Renal cortical epithelial cell (primary cell): Measurements from ENCODE around the gene ZKSCAN3. TPM values are rescaled to one million over a fixed set of nuclear protein-coding genes. Genes with fewer than 3 reads are reported as not detected.
A peak's percentile ranks its signal among the peaks of the same experiment; 100 is the strongest.
"Not testable (repeated sequence)": the region's sequence is repeated elsewhere in the genome, so short reads cannot be mapped to it uniquely, and the experiment has no call there.

Experiments
- DNase-seq: peaks from one replicate; pipeline ENCODE4 v3.0.0-alpha.2; 2011; ENCODE audit warnings: low read depth
- total RNA-seq: library from RNA; depleted of rRNA; stranded (reverse); fragments of >200 nt; gene quantifications from 2 replicates; pipeline ENCODE4 v1.2.3, GENCODE V29; 2014

Gene ZKSCAN3
- 3.6 and 11.3 TPM in 2 replicates for total RNA-seq

DNA sequence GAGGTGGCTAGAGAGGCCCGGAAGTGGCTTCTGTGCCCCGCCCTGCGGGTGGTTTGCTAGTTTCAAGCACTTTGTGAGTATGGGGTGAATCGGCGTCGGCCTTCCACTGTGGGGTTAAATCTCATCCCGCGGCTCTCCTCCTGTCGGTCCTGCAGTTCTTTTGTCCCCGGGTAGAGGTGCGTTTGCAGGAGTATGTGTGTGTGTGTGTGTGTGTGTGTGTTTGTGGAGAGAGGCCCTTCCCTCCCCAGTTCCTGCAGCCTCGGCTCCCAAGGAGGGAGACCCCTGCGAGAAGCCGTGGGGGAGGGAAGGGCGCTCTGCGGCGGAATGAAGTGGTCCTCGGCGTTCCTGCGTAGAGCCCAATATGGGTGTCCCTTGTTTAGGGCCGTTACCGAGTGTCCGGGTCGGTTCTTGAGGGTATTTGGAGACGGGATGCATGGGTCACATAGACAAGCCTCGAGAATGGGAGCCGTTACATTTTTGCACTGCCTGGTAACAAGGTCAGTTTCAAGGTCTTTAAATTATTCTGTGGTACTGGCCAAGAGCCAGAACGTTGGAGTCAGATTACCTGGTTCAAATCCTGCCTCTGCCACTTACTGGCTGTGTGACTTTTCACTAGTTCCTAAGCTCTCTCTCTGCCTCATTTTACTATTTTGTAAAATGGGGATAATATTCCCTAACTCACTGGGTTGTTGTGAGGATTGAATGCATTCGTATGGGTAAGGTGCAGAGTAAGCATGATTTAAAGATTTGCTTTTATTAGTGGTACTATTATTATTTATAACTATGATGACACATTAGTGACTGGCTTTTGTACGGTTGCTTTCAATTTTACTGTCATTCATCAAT, at the start of gene ZKSCAN3:
Gene ZKSCAN3 (plus strand): TSS at position 56 of the 846 bp plus-strand sequence. CDS start 9,640 bp downstream, outside the sequence.
- peak; percentile 74 for DNase-seq

DNA sequence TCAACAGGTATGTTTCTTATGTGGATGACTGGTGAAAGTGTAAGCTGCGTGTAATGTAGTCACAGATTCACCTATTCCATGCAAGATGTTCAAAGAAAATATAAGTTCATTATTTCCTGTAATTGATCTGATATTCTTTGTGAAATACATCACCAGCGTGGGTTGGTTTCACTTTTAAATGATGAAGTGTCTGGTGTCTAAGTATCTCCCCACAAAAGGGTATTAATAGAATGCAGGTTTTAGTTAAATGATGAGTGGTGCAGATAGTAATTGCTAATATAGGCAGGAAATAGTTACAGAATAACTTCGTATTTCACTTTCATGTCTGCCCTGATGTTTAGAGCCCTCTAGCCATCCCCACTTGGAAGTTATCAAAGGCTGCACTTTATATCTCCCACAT, 46.2 kb upstream of the ZKSCAN3 start:
- DNase-seq = no peak

DNA sequence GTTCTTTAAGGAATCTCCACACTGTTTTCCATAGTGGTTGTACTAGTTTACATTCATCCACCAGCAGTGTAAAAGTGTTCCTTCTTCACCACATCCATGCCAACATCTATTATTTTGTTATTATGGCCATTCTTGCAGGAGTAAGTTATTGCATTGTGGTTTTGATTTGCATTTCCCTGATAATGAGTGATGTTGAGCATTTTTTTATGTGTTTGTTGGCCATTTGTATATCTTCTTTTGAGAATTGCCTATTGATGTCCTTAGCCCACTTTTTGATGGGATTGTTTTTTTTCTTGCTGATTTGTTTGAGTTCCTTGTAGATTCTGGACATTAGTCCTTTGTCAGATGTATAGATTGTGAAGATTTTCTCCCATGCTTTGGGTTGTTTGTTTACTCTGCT, 43.4 kb upstream of the ZKSCAN3 start:
- not testable (repeated sequence) for DNase-seq

DNA sequence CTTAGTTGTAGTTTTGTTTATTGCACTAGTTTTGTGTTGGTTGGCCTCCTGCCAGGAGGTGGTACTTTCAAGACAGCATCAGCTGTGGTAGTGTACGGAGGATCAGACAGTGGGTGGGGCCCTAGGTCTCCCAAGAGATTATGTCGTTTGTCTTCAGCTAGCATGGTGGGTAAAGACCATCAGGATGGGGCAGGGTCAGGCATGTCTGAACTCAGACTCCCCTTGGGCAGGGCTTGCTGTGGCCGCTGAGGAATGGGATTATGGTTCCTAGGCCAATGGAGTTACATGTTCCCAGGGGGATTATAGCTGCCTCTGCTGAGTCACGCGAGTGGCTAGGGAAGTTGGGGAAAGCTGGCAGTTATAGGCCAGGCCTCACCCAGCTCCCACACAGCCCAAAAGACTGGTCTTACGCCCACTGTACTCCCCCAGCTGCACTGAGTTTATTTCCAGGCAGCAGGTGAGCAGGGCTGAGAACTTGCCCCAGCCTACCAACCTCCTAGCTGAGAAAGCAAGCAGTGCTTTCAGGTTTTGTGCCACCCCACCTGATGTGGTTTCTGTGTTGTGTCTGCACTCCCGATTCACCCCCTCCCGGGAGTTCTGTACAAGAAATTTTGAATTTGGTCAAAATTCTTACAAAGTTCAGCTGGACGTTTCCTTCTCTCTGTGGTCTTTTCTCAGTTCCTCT, 38.5 kb upstream of the ZKSCAN3 start:
- DNase-seq = no peak

DNA sequence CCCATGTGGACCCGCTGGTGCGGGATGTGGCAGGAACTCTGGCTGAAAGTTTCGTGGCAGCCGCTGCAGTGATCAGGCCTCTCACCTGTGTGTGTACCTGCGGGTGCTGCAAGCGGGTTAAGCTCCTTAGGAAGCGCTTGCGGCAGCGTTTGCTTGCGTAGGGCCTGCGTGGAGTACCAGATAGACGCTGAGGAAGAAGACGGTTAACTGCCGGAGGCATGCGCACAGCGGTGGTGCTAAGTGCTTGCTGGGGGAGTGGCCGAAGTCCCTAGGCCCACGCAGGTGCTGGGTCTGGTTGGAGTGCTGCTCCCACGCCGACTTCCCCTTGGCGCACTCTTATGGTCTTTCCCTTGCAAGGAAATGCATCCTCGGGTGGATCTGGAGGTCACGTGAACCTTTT, 36.8 kb upstream of the ZKSCAN3 start:
- no peak for DNase-seq

DNA sequence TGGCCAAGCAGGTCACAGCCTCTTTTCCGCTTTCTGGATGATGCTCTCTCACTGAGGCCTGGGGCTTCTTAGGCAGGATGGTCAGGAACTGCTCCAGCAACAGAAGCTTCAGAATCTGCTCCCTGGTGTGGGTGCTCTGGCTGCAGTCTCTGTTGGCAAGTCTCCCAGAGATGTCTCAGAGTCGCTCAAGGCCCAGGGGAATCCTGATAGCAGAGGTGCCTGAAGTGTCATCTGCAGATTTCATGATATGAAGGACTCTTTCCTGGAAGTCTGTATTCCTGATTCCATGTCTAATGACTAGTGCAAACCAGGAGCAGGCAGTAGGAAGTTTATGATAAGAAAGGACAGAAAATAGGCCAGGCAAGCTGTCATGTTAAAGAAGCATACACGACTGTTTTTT, 34.1 kb upstream of the ZKSCAN3 start:
- no peak for DNase-seq

DNA sequence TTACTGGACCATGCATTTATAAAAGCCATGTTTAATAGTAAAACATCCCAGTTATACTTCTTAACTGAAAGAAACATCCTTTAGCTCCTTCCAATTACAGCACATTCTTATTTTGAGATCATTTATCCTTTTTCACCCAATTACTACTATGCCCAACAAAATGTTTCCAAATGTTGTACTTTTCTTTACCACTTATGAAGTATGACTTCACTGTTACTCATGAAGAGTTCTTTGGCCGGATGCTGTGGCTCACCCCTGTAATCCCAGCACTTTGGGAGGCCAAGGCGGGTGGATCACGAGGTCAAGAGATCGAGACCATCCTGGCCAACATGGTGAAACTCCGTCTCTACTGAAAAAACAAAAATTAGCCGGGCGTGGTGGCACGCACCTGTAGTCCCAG, 31.9 kb upstream of the ZKSCAN3 start:
- not testable (repeated sequence) for DNase-seq

DNA sequence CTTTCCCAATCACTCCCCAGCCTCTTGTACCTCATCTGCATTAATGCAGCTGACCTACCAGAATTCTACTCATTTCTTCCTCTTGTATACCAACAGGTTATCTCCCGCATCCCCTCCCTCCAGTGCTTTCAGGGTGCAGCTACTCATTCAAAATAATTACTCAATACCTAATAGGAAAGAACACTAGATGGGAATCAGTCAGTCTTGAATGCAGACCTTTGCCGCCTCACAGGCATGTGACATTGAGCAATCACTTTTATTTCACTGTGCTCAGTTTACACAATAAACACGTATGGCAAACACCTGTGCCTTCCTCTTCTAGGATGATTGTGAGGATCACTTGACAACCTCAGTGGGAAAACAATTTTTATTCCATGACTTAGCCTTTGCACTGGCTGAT, 27.1 kb upstream of the ZKSCAN3 start:
- no peak for DNase-seq

DNA sequence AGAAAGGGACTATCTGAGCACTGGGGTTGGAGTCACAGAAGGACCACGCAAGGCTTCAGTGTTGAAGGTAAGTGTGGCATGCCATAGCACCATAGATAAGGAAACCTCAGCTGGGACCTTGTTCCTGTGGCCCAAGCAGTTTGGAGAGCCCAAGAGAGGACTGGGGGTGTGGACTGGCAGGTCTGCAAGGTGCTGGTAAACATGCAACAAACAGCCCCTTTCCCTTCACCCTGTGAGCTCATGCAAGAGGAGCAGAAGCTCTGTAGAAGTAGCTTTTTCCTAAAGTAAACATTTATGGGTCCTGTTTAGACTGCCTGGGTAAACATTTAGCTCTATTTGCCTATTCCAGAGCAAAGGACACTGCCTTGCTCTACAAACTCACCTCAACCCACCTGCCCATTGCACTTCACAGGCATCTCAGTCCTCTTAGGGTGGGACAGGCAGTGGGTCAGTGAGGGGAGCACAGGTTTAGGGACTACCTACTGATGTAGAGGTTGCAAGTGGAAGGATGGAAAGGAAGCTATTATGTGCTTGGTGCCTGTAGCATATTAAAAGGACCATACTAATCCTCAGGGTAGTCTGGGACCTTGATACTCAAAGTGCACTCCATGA, 25.8 kb upstream of the ZKSCAN3 start:
- no peak for DNase-seq

DNA sequence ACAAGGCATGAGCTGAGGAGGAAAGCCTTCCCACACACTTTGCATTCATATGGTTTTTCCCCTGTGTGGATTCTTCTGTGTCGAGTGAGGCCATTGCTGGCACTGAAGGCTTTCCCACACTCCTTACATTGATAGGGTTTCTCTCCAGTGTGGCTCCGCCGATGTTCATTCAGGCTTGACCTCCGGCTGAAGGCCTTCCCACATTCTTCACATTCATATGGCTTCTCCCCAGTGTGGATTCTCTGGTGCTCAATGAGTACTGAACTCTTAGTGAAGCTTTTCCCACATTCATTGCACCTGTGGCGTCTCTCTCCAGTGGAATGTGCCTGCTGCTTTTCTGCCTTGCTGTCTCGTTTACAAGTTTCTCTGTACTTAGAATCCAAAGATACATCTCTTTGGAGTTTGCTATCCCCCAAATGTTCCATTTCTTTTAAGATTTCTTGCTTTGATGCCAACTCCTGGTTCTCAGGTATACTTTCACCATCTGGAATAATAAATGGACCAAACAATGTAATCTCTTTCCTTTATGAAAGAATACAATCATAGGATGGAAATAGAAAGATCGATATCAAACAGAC, 23.3 kb upstream of the ZKSCAN3 start:
- DNase-seq = no peak

DNA sequence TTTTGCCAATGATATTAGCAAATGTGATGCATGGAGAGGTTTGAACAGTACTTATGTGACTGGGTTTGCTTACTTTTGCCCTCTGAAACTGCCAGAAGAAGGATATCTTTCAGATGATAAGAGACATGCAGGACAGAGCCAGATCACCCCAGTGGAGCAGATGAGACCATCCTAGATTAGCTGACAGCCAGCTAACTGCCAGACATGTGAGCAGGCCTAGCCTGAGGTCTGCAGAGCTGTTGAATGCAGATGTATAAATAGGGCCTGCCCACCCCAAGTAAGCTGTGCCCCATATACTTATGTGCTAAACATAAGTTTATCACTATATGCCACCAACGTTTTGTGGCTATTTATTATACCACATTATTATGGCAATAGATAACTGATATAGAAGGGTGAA, 19.7 kb upstream of the ZKSCAN3 start:
- DNase-seq = no peak

DNA sequence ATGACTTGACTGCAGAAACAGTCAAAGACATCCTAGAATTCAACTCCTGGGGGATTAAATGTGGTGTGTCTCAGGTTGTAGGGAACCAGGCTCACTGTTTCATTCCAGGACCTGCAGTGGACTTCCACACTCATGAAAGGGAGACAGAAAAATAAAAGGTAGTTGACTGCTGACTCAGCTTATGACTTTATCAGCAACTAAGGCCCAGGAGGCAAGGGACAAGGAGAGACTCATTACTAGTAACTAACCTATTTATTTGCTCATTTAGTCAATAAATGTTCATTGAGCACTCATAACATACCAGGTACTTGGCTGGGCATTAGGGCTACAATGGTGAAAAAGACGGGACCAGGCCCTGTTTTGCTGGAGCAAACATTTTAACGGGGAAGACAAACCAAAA, 16.7 kb upstream of the ZKSCAN3 start:
- no peak for DNase-seq

DNA sequence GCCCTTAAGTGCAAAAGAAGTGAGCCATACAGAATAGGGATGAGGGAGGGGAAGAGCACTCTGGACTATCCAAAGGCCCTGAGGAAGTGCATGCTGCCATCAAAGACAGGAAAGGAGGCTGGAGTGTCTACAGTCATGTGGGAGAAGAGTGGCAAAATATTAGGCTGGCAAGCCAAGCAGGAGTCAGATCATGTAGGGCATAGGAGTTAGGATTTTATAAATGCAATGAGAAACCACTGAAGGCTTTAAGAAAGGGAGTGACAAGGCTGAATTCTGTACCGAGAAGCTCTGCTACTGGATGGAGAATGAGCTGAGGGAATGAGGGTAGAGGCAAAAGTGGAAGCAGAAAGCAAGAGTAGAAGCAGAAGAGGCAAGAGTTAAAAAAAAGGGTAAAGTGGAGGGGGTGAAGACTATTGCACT, 16.1 kb upstream of the ZKSCAN3 start:
- no peak for DNase-seq

DNA sequence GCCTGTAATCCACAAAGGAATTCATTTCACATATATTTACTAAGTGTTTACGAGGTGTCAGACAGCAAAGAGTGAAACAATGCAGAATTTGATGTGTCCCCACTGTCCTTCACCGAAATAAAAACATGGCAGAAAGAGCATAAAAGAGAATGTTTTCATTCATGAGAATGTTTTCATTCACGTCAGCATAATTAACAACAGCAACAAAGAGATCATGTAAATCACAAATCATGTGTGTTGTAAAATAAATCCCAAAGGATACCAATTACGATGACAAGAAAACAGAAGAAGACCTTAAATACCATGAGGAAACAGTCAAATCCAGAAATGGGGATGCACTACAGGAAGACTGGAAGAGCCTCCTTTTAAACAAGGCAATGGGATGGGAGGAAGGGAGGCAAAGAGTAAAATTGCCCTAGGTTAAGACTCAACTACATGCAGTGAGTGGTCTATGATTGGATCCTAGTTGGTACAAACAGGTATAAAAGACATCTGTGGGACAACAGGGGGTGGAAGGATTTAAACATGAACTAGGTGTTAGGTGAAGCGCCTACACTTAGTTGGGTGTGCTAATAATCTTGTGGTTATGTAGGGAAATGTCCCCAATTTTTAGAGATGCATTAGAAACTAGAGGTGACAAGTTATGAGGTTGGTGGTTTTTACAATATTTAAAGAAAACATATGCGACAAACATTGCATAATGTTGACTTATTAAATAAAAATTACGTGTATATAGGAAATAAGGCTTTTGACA, 15.3 kb upstream of the ZKSCAN3 start:
- no peak for DNase-seq

DNA sequence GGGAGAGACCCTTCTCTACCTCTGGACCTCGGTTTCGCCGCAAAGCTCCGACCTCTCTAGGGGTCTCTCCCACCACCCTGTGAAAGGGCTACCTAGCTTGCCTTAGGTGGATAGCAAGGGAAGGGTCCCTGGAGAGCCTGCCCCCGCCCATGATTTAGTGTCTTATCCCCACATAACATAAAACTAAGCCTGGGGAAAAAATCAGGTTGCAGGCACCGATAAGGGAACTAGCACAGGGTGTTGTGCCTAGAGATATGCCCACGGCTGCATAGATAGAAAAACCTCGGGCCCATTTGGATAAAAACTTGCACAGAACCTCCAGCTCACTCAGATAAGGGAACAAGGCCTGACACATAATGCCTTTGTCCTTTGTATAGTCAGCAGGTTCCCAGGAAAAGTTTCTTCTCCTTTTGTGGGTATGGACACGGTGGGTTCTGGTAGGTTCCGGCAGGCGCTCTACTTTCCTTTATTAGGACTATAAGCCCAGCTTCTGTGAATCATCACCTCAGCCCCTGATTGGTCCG, 14.6 kb upstream of the ZKSCAN3 start:
- DNase-seq = no peak

DNA sequence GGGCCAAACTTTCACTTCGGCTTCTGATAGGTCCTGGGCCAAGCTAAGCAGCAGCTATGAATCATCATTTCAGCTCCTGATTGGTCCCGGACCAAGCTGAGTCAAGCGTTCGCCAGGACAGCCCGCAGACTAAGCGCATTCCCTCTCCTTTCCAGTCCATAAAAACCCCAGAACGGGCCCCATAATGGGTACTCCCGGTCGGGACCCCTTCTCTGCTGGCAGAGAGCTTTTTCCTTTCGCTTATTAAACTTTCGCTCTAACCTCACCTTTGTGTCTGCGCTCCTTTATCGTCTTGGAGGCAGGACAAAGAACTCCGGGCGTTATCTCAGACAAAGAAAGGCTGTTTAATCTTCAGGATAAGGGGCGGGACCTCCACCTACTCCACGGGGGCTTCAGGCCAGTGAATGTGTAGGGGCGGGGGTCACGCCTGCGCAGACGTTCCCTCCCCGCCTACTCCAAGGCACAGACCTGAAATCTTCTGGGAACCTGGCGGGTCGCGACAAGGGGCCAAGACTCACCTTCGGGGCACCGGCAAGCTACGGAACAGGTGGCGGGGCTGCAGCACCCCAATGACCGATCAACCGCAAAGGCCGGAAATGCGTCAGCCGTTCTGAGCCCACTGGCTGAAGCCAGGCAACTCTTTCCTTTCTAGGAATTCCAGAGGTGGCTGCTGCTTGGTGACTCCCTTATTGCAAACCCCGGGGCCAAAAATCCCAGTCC, 14.0 kb upstream of the ZKSCAN3 start, which contains the start of gene ZSCAN31:
Gene ZSCAN31 (minus strand): TSS at position 585 of the 720 bp plus-strand sequence. CDS start 6,465 bp downstream, outside the sequence.
- DNase-seq = peak; percentile 98

DNA sequence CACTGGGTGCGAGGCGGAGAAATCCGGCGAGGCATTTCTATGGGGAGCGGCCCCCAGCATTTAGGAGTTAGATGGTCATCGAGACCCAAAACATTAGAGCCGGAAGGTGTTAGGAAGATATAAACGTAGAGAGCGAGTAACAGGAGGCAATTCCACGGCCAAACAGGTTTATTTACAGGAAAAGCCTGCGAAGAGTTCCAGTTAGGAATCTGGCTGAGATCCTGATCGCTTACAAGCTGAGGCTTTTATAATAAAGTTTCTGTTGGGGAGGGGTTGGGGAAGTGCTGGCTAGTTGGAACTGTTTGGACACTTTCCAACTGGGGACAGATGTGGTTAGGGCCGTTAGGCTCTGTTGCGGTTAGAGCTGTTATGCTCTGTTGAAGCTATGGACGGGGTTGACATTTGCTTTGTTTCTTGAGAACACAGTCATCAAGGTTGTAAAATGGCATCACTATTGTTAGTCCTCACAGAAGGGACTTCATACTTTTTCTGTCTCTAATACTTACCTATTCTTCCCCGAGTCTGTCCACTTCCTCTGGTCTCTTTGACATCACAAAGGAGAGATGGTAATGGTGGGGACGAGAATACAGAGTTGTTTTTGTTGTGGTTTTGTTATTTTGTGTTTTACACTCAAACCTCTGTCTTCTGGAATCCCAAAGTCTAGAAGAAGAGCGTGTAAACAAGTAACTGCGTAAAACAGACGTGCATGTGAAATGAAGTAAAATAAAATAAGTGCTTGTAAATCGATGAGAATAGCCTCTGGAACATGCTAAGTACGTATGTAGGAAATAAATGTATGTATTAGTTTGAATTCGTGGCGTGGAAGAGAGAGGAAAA, 13.2 kb upstream of the ZKSCAN3 start:
- peak; percentile 84 for DNase-seq

DNA sequence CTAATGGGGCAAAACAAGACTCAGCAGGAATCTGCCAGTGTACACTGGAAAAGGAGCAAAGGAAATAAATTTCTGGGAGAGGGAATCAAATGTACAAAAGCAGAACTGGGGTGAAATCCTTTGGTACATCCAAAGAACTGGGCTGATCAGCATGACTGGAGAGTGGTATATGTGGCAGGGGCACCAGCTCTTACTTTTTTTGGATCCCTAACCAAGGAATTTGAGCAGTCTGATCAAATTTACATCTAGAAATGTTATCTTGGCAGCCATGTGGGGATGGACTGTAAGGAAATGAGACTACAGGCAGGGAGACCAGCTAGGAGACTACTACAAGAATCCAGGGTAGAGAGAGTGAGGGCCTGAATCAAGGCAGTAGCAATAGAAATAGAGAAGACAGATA, 12.6 kb upstream of the ZKSCAN3 start:
- no peak for DNase-seq

DNA sequence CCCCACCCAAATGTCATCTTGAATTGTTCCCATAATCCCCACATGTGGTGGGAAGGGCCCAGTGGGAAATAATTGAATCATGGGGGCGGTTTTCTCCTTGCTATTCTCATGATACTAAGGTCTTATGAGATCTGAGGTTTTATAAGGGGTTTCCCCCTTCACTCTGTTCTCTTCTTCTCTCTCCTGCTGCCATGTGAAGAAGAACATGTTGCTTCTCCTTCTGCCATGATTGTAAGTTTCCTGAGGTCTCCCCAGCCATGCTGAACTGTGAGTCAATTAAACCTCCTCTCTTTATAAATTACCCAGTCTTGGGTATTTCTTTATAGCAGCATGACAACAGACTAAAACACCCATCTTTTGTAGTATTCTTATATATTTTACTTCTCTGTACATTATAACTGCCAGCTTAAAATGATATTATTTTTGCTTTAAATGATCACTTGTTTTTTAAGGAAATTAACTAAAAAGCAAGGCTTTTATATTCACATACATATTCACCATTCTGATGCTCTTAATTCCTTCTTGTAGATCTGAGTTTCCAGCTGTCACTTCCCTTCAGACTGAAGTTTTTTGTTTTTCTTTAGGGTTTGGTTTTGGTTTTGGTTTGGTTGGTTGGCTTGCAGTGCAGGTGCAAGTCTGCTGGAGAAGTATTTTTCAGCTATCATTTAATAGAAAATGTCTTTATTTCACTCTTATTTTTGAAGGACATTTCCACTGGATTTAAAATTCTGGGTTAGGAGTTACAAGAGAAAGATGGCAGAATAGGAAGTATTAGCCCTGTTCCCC, 9.2 kb upstream of the ZKSCAN3 start:
- no peak for DNase-seq
